ENCODE measurements around the gene ANKRD65.
A peak's percentile ranks its signal among the peaks of the same experiment; 100 is the strongest.
"Not testable (repeated sequence)": the region's sequence is repeated elsewhere in the genome, so short reads cannot be mapped to it uniquely, and the experiment has no call there.

Gene ANKRD65

DNA sequence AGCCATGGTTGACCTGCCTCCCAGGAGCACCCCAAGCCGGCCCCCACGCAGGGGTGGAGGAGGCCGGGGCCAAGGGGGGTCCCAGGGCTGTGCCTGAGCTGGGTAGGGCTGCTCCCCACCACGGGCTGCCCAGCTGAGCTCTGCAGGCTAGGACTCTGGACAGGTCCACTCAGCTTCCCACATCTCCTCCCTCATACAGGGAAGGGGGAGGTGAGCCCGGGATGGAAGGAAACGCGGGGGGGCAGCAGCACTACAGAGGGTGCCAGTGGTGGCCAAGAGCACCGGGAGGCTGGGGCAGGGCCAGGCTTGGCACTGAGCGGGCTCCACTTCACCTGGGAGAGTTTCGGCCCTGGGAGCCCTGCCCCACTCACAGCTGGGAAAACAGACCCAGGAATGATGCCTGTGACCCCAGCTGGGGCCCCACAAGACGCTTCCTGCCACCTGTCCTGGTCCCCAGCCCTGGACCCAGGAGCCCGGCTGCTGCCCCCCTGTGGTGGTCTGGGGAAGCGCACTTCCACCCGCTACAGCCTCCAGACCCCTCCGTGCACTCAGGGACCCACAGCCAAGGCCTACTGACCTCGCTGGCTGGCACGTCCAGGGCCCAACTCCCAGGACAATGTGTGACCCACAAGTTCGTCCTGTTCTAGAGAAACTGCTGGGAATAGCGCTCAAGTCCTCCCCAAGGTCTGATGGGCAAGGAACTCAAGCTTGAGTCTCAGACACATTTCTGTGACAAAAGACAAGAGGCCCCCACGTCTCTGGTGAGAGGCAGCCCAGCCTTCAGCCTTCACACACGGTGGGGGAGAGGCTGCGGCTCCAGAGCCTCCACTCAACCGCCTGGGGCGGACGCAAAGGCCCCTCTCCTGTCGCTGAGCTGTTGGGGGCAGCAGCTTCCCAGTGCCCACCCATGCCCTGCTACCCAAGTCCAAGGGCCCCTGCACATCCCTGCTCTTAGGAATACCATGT lies 49.0 kb downstream of the ANKRD65 start:
- peak; percentile 97 for TF ChIP-seq CTCF (IDR thresholded peaks at IDR 0.05; ENCODE audit: insufficient read depth, low read depth, low read length, missing control alignments)
- no peak overlapping the region for H3K4me3 ChIP-seq (ENCODE audit: low read depth, low read length)
- DNase-seq (ENCODE audit: low read depth): peak; percentile 80

DNA sequence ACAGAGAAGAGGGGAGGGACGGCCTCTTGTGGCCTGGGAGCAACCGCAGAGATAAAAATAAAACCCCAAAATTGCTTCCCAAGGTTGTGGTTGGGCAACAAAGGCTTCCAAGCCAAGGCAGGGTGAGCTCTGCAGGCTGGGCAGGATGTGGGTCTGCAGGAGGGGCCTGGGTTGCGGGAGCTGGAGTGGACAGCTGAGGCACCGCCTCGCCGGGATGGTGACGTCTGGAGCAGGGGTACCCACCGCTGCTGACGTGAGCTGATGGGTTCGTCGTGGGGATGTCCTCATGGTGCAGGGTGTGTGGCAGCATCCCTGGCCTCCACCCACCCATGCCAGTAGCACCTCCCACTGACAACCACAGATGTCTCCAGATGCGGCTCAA lies 49.7 kb downstream of the ANKRD65 start:
- no peak for DNase-seq (ENCODE audit: low read depth)
- no peak for TF ChIP-seq CTCF (IDR thresholded peaks at IDR 0.05; ENCODE audit: insufficient read depth, low read depth, low read length, missing control alignments)
- H3K4me3 ChIP-seq (ENCODE audit: low read depth, low read length): no peak overlapping the region

DNA sequence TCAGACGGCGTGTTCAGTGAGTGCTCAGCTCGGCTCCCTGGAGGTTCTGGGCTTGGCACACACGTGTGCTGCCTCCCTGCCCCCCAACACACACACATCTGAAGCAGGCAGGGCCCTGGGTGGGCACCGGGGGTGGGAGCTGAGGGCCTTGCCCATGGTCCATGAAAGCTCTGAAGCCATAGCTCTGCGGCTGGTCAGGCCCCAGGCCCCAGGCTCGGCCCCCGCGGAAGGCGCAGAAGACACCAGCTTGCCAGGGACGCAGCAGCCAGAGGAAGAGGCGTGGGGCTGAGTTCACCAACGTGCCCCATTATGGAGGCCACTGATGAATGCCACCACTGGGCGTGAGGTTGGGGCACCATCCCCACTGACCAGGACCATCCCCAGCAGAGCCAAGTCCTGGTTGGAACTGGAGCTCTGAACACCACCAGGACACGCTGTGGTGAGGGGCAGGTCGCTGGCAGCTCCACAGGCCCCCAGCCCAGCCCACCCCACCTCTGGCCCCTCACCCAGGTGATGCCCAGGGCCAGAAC lies 50.2 kb downstream of the ANKRD65 start:
- no peak for DNase-seq (ENCODE audit: low read depth)
- H3K4me3 ChIP-seq (ENCODE audit: low read depth, low read length): no peak overlapping the region
- TF ChIP-seq CTCF (IDR thresholded peaks at IDR 0.05; ENCODE audit: insufficient read depth, low read depth, low read length, missing control alignments): no peak

- not testable (repeated sequence) for H3K4me3 ChIP-seq (ENCODE audit: low read depth, low read length); DNase-seq (ENCODE audit: low read depth)
These were observed 51.0 kb downstream of the ANKRD65 start for GRCh38 chr1:1370094-1370493.

Measured in GM12865 (cell line).